H1 (cell line): Measurements from ENCODE around the gene HOMER2. TPM values are rescaled to one million over a fixed set of nuclear protein-coding genes. Genes with fewer than 3 reads are reported as not detected.

Experiments
- CTCF ChIA-PET: fragments of 300-600 bp; sonication (Branson Sonifier 250); formaldehyde crosslinking; loops from one replicate; lab custom pipeline; 2021; ENCODE audit not compliant: partially characterized antibody; lab: Charles Lee
- POLR2A ChIA-PET: fragments of 300-600 bp; sonication (Branson Sonifier 250); formaldehyde crosslinking; loops from one replicate; lab custom pipeline; 2021; ENCODE audit warnings: inconsistent platforms; ENCODE audit not compliant: partially characterized antibody; lab: Charles Lee
- DNase-seq, 2 experiments: peaks; one replicate each; pipeline versions ENCODE4 v3.0.0 to v3.0.0-alpha.2; 2010 to 2022; ENCODE audit warnings: low spot score in 2 of 2, low read depth in 1 of 2, mixed read lengths in 1 of 2
- FAIRE-seq: peaks from 2 replicates; lab custom pipeline; 2011; peaks lifted over from hg19 to GRCh38; lab: Jason Lieb, UNC
- H2AFZ ChIP-seq: 2 replicates; pipeline ENCODE4 v1.8.1; 2012; ENCODE audit warnings: low read length, inconsistent platforms
- H2AK5ac ChIP-seq: 2 replicates; pipeline ENCODE4 v1.6.1; 2013; ENCODE audit warnings: low read depth, low read length
- H2BK120ac ChIP-seq: replicated peaks from 2 replicates; pipeline ENCODE3; 2013; ENCODE audit warnings: low read depth, low read length, inconsistent platforms
- H2BK12ac ChIP-seq: 2 replicates; pipeline ENCODE4 v1.6.1; 2013; ENCODE audit warnings: low read depth, low read length
- H2BK15ac ChIP-seq: 2 replicates; pipeline ENCODE4 v1.6.1; 2013; ENCODE audit warnings: low read length
- H2BK20ac ChIP-seq: 2 replicates; pipeline ENCODE4 v1.6.1; 2013; ENCODE audit warnings: low read length
- H2BK5ac ChIP-seq: 2 replicates; pipeline ENCODE4 v1.6.1; 2013; ENCODE audit warnings: low read depth, low read length
- H3K14ac ChIP-seq: 2 replicates; pipeline ENCODE4 v1.6.1; 2013; ENCODE audit warnings: inconsistent platforms; ENCODE audit not compliant: insufficient read length
- H3K18ac ChIP-seq: 2 replicates; pipeline ENCODE4 v1.6.1; 2013; ENCODE audit warnings: low read length; ENCODE audit errors: extremely low read depth
- H3K23ac ChIP-seq: 2 replicates; pipeline ENCODE4 v1.6.1; 2013; ENCODE audit warnings: inconsistent platforms; ENCODE audit not compliant: insufficient read length
- H3K23me2 ChIP-seq: 2 replicates; pipeline ENCODE4 v1.6.1; 2013; ENCODE audit warnings: low read depth, low read length
- H3K27ac ChIP-seq: 2 replicates; pipeline ENCODE4 v1.6.1; 2011; ENCODE audit warnings: low read depth, low read length, inconsistent platforms
- H3K27me3 ChIP-seq, 4 experiments: replicated peaks in 1 of 4; 1 replicate in 1 of 4; 2 replicates in 3 of 4; pipeline versions ENCODE4 v1.6.1 to v1.8.1; 2011 to 2013; ENCODE audit warnings: low read length in 3 of 4, mild to moderate bottlenecking in 3 of 4, inconsistent platforms in 2 of 4, mixed read lengths in 2 of 4, moderate library complexity in 1 of 4; ENCODE audit not compliant: control insufficient read depth in 3 of 4, insufficient read depth in 3 of 4; ENCODE audit errors: extremely low read depth in 1 of 4
- H3K36me3 ChIP-seq, 4 experiments: 2 replicates each; pipeline versions ENCODE4 v1.6.1 to v1.8.1; 2011 to 2013; ENCODE audit warnings: mild to moderate bottlenecking in 4 of 4, low read length in 3 of 4, moderate library complexity in 2 of 4, control low read depth in 1 of 4, inconsistent platforms in 1 of 4; ENCODE audit not compliant: insufficient read depth in 4 of 4, control insufficient read depth in 2 of 4
- H3K4ac ChIP-seq: replicated peaks from 2 replicates; pipeline ENCODE3; 2013; ENCODE audit warnings: low read length, low read depth, mixed read lengths, inconsistent platforms; ENCODE audit not compliant: insufficient read length
- H3K4me1 ChIP-seq, 4 experiments: replicated peaks in 1 of 4; 1 replicate in 1 of 4; 2 replicates in 3 of 4; pipeline versions ENCODE4 v1.6.1 to v1.8.1; 2011 to 2013; ENCODE audit warnings: low read length in 3 of 4, inconsistent platforms in 2 of 4, mixed read lengths in 1 of 4; ENCODE audit not compliant: insufficient read depth in 4 of 4, control insufficient read depth in 3 of 4
- H3K4me2 ChIP-seq, 2 experiments: 2 replicates each; pipeline versions ENCODE4 v1.6.1 to v1.8.1; 2011 to 2013; ENCODE audit warnings: low read depth in 2 of 2, low read length in 2 of 2, control low read depth in 1 of 2, inconsistent platforms in 1 of 2, mild to moderate bottlenecking in 1 of 2; ENCODE audit not compliant: insufficient read depth in 1 of 2
- H3K4me3 ChIP-seq, 4 experiments: fragments of 200-600, 300-600 bp in 1 of 4; sonication (generic), shearing (Covaris generic), sonication (Bioruptor Twin) in 1 of 4; 2 replicates each; pipeline versions ENCODE4 v1.5.1 to v1.8.1; 2011 to 2016; ENCODE audit warnings: low read length in 4 of 4, low read depth in 3 of 4, control low read depth in 2 of 4, inconsistent platforms in 2 of 4, mild to moderate bottlenecking in 2 of 4, mixed read lengths in 1 of 4, moderate library complexity in 1 of 4; ENCODE audit not compliant: insufficient read depth in 2 of 4; ENCODE audit errors: extremely low read depth in 1 of 4
- H3K56ac ChIP-seq: replicated peaks from 2 replicates; pipeline ENCODE3; 2013; ENCODE audit warnings: low read depth, mild to moderate bottlenecking, mixed read lengths, low read length, inconsistent platforms; ENCODE audit not compliant: insufficient read length
- H3K79me1 ChIP-seq: 2 replicates; pipeline ENCODE4 v1.6.1; 2013; ENCODE audit warnings: low read depth, low read length, control low read depth
- H3K79me2 ChIP-seq, 2 experiments: 2 replicates each; pipeline versions ENCODE4 v1.6.1 to v1.8.1; 2012 to 2013; ENCODE audit warnings: low read length in 2 of 2, mild to moderate bottlenecking in 2 of 2, inconsistent platforms in 1 of 2; ENCODE audit not compliant: insufficient read depth in 2 of 2, control insufficient read depth in 1 of 2
- H3K9ac ChIP-seq, 4 experiments: replicated peaks in 1 of 4; 1 replicate in 1 of 4; 2 replicates in 3 of 4; pipeline versions ENCODE4 v1.6.1 to v1.8.1; 2011 to 2013; ENCODE audit warnings: low read depth in 3 of 4, low read length in 3 of 4, control low read depth in 2 of 4, mild to moderate bottlenecking in 2 of 4, moderate library complexity in 2 of 4, inconsistent platforms in 1 of 4; ENCODE audit errors: extremely low read depth in 1 of 4
- H3K9me3 ChIP-seq, 2 experiments: 2 replicates each; pipeline versions ENCODE4 v1.6.1 to v1.8.1; 2012 to 2013; ENCODE audit warnings: mild to moderate bottlenecking in 2 of 2, moderate library complexity in 2 of 2, control low read depth in 1 of 2, inconsistent platforms in 1 of 2, low read depth in 1 of 2, low read length in 1 of 2, mixed read lengths in 1 of 2; ENCODE audit not compliant: insufficient read depth in 2 of 2
- H4K20me1 ChIP-seq, 2 experiments: replicated peaks in 1 of 2; 2 replicates each; pipeline versions ENCODE3 to v1.8.1; 2011 to 2013; ENCODE audit warnings: inconsistent platforms in 2 of 2, low read length in 2 of 2, mild to moderate bottlenecking in 1 of 2; ENCODE audit not compliant: insufficient read depth in 2 of 2, control insufficient read depth in 1 of 2
- H4K5ac ChIP-seq: 2 replicates; pipeline ENCODE4 v1.6.1; 2013; ENCODE audit warnings: low read length, low read depth, mixed read lengths, inconsistent platforms; ENCODE audit not compliant: insufficient read length
- H4K8ac ChIP-seq: 2 replicates; pipeline ENCODE4 v1.8.0; 2013; ENCODE audit warnings: mild to moderate bottlenecking, moderate library complexity, low read length, inconsistent platforms; ENCODE audit not compliant: insufficient read depth; ENCODE audit errors: extremely low read depth
- H4K91ac ChIP-seq: replicated peaks from 2 replicates; pipeline ENCODE3; 2013; ENCODE audit warnings: low read length, mixed read lengths, inconsistent platforms; ENCODE audit not compliant: insufficient read length
- CHD2 ChIP-seq: IDR thresholded peaks from 2 replicates; pipeline ENCODE4 v1.6.1; 2012; ENCODE audit warnings: low read length, improper control_type of control experiment
- HDAC2 ChIP-seq, 2 experiments: fragments of 300-600 bp in 1 of 2; sonication (generic) in 1 of 2; IDR thresholded peaks; 2 replicates each; pipeline ENCODE4 v1.6.1; 2011 to 2012; ENCODE audit warnings: low read depth in 2 of 2, low read length in 2 of 2, mild to moderate bottlenecking in 2 of 2, moderate library complexity in 2 of 2, borderline replicate concordance in 1 of 2, inconsistent platforms in 1 of 2
- POU5F1 ChIP-seq: IDR thresholded peaks from 2 replicates; pipeline ENCODE4 v1.6.1; 2011; ENCODE audit warnings: low read depth, mild to moderate bottlenecking, low read length, moderate library complexity
- SIN3A ChIP-seq, 2 experiments: IDR thresholded peaks in 1 of 2; conservative IDR thresholded peaks in 1 of 2; 2 replicates each; pipeline ENCODE4 v1.6.1; 2011 to 2012; ENCODE audit warnings: low read length in 2 of 2, improper control_type of control experiment in 1 of 2, low read depth in 1 of 2, mild to moderate bottlenecking in 1 of 2
- SP4 ChIP-seq: IDR thresholded peaks from 2 replicates; pipeline ENCODE4 v1.6.1; 2012; ENCODE audit warnings: low read length, inconsistent platforms
- SRF ChIP-seq: IDR thresholded peaks from 2 replicates; pipeline ENCODE4 v1.6.1; 2011; ENCODE audit warnings: mild to moderate bottlenecking, low read depth, low read length, moderate library complexity
- TAF7 ChIP-seq: optimal IDR thresholded peaks from 2 replicates; pipeline ENCODE3; 2011; ENCODE audit warnings: low read depth, mild to moderate bottlenecking, inconsistent platforms, low read length, moderate library complexity, borderline replicate concordance
- TEAD4 ChIP-seq: IDR thresholded peaks from 2 replicates; pipeline ENCODE4 v1.6.1; 2012; ENCODE audit warnings: low read depth, low read length, inconsistent platforms, mixed read lengths
- WGBS, 2 experiments: shearing (Covaris generic) in 1 of 2; methylation state at CpG; one replicate each; pipeline versions ENCODE4 v1.1.6 to v1.1.7; 2013 to 2015; ENCODE audit warnings: low lambda C conversion rate in 2 of 2, mixed read lengths in 2 of 2, inconsistent platforms in 1 of 2, low coverage in 1 of 2, missing lambda C conversion rate in 1 of 2; ENCODE audit not compliant: insufficient replicate concordance in 2 of 2, insufficient coverage in 1 of 2, insufficient read length in 1 of 2; ENCODE audit errors: extremely low coverage in 1 of 2, missing lambda C conversion rate in 1 of 2; 5-methylcytosine and 5-hydroxymethylcytosine counted together
- polyA plus RNA-seq, 7 experiments: library from polyadenylated mRNA; depleted of rRNA in 3 of 7; stranded (reverse) in 5 of 7; unstranded in 2 of 7; fragments of >200 nt in 5 of 7; fragments of 200-250 nt in 2 of 7; gene quantifications; 1 replicate in 5 of 7; 2 replicates in 1 of 7; 4 replicates in 1 of 7; pipeline versions ENCODE4 v1.2.1 to v1.2.3, GENCODE V29; 2011 to 2013; ENCODE audit warnings: missing spikeins in 2 of 7, mixed read lengths in 2 of 7
- total RNA-seq: library from RNA; stranded (reverse); fragmentation: NEBNext Ultra II Directional; extraction: Animal tissue kit (Norgen Biotek cat#: 25700); gene quantifications from 2 replicates; pipeline ENCODE4 v1.2.1, GENCODE V29; 2021

Gene HOMER2
- total and polyA plus RNA-seq, 2 of the 8 experiments (the other 6 are each of a cell fraction or from before 2014, with no cell fraction given), result 12.5 to 27.6 TPM

- H3K27me3 ChIP-seq, result no peaks in the 10 kb centered on the region
- H3K9me3 ChIP-seq, result no peaks in the 10 kb centered on the region
- no peak overlapping the region for H2BK15ac ChIP-seq
- WGBS, 2 experiments, result 88% methylated on average over 14 of the region's 18 CpGs; no CpG with 5 or more reads in 1 of the 2 experiments
- CTCF ChIA-PET, result interaction anchor here (0.6 to 1.4 kb wide), 3 partner anchors 17 to 332 kb away, joined by 3 to 4 read pairs (median 4); no protein-coding TSS in a partner anchor
- H3K27ac ChIP-seq, result no peak overlapping the region
- no peaks in the 10 kb centered on the region for H3K4me1 ChIP-seq
- H3K14ac ChIP-seq, result no peak overlapping the region
- H3K9ac ChIP-seq, result no peak overlapping the region
- no peak overlapping the region for H2BK20ac ChIP-seq
- no peak overlapping the region for H3K4me3 ChIP-seq
- no peak overlapping the region for H2BK120ac ChIP-seq
- no peak for FAIRE-seq
- no peak overlapping the region for H3K4ac ChIP-seq
- H3K36me3 ChIP-seq, result peaks cover 0 to 28% (median 9%) of the 10 kb centered on the region in 4 experiments; a peak in 6 of 8 replicates
- no peaks in the 10 kb centered on the region for H3K79me1 ChIP-seq
- no peak overlapping the region for H3K56ac ChIP-seq
- DNase-seq, result no peak
- H3K79me2 ChIP-seq, result no peaks in the 10 kb centered on the region
- H2AK5ac ChIP-seq, result no peak overlapping the region
- H2BK5ac ChIP-seq, result no peak overlapping the region
- H2BK12ac ChIP-seq, result no peak overlapping the region
- H3K23ac ChIP-seq, result no peak overlapping the region
- no peak overlapping the region for H4K5ac ChIP-seq
- H4K8ac ChIP-seq, result no peak overlapping the region
- no peak overlapping the region for H4K91ac ChIP-seq
- no peak overlapping the region for H2AFZ ChIP-seq
- H4K20me1 ChIP-seq, result no peaks in the 10 kb centered on the region
- no peaks in the 10 kb centered on the region for H3K23me2 ChIP-seq
- no peak overlapping the region for H3K4me2 ChIP-seq
- POLR2A ChIA-PET, result no interaction called here
- no peak overlapping the region for H3K18ac ChIP-seq
- no peak for TF ChIP-seq SRF
- TF ChIP-seq HDAC2 (IDR thresholded peaks at IDR 0.05; ENCODE audit: borderline replicate concordance in 1 of 2, low read depth in 2 of 2, low read length in 2 of 2), result no peak
- no peak for TF ChIP-seq SIN3A (conservative IDR thresholded peaks at IDR 0.05 in 1 of 2, IDR thresholded peaks at IDR 0.05 in 1 of 2; ENCODE audit: low read depth in 1 of 2, low read length in 2 of 2)
- no peak for TF ChIP-seq TAF7
- TF ChIP-seq POU5F1, result no peak
- no peak for TF ChIP-seq TEAD4
- TF ChIP-seq CHD2, result no peak
- no peak for TF ChIP-seq SP4
Observed at GRCh38 chr15:82830427-82831173, 121.9 kb downstream of the HOMER2 start.
